Kidney epithelial cell (primary cell): ENCODE measurements around the gene POLR3K. TPM values are rescaled to one million over a fixed set of nuclear protein-coding genes. Genes with fewer than 3 reads are reported as not detected.
A peak's percentile ranks its signal among the peaks of the same experiment; 100 is the strongest.

Experiments used
- DNase-seq: peaks from one replicate; pipeline ENCODE4 v3.0.0-alpha.2; 2010; ENCODE audit warnings: low read depth
- H3K27me3 ChIP-seq: 2 replicates; pipeline ENCODE4 v1.6.0; 2011; ENCODE audit warnings: low read length; ENCODE audit not compliant: control insufficient read depth, insufficient read depth
- H3K36me3 ChIP-seq: 2 replicates; pipeline ENCODE4 v1.5.1; 2011; ENCODE audit warnings: low read length; ENCODE audit not compliant: control insufficient read depth, insufficient read depth
- H3K4me3 ChIP-seq: 2 replicates; pipeline ENCODE4 v1.5.1; 2011; ENCODE audit warnings: low read depth, mild to moderate bottlenecking, control low read depth, low read length
- total RNA-seq: library from RNA; depleted of rRNA; stranded (reverse); fragments of >200 nt; gene quantifications from 2 replicates; pipeline ENCODE4 v1.2.3, GENCODE V29; 2015
- TF ChIP-seq, protein P1 (sequence below): IDR thresholded peaks from 2 replicates; pipeline ENCODE4 v1.5.1; 2011; ENCODE audit warnings: mild to moderate bottlenecking, moderate library complexity, low read length, control low read depth, inconsistent platforms; ENCODE audit not compliant: insufficient read depth, poor library complexity, severe bottlenecking

POLR3K gene
- total RNA-seq, 1 donor from 2014 or later: 5.5 TPM

DNA sequence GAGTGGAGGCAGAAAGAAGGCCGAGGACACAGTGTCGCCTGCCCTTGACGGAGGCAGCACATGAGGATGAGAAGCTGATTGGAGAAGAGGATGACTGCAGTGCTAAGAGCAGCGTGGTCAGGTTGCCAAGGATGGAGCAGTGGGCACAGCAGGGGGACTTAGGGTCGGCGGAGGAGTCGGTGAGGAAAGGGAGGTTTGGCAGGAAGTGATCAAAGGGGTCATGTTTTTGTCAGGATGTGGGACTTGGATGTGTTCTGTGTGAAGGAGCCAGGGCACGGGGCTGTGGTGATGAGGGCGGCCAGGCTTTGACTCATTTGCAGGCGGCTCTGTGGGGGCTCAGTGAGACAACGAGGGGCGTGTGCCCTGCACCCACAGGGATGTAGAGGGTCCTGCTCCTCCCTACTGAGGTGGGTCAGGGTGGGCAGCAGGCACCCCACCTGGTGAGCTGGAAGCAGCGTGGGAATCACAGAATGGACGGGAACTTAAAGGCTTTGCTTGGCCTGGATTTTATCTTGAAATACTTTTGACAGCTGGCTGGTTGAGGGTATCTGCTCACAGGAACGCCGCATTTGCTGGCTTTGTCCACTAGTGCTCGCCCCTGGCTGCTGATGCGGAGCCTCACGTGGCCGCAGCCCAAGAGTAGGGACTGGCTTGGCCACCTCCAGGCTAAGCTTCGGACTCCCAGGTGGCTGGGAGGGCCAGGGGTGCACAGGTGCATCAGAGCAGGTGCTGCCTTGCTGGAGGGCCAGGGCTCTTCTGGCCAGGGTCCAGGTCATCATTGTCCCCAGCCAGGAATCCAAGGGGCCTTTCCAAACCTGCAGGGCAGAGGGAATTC lies 30.6 kb upstream of the POLR3K start:
- TF ChIP-seq, protein P1, sequence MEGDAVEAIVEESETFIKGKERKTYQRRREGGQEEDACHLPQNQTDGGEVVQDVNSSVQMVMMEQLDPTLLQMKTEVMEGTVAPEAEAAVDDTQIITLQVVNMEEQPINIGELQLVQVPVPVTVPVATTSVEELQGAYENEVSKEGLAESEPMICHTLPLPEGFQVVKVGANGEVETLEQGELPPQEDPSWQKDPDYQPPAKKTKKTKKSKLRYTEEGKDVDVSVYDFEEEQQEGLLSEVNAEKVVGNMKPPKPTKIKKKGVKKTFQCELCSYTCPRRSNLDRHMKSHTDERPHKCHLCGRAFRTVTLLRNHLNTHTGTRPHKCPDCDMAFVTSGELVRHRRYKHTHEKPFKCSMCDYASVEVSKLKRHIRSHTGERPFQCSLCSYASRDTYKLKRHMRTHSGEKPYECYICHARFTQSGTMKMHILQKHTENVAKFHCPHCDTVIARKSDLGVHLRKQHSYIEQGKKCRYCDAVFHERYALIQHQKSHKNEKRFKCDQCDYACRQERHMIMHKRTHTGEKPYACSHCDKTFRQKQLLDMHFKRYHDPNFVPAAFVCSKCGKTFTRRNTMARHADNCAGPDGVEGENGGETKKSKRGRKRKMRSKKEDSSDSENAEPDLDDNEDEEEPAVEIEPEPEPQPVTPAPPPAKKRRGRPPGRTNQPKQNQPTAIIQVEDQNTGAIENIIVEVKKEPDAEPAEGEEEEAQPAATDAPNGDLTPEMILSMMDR: no peak
- Histone ChIP-seq H3K36me3 (peaks cover 2% of the 10 kb centered on the region), H3K27me3 (no peaks in the 10 kb centered on the region), H3K4me3 (no peak overlapping the region)
- no peak for DNase-seq

DNA sequence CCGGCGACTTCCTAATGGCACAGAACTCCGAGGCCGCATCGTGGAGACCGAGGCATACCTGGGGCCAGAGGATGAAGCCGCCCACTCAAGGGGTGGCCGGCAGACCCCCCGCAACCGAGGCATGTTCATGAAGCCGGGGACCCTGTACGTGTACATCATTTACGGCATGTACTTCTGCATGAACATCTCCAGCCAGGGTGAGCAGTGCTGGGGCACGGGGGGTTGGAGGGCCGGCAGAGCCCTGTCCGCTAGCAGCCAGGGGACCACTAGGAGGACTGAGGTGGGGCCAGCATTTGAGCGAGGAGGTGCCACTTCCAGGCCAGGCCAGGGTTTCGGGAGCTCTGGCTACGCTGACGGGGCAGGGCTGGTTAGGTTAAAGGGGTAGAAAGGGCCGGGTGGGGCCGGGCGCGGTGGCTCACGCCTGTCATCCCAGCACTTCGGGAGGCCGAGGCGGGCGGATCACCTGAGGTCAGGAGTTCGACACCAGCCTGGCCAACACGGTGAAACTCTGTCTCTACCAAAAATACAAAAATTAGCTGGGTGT lies 29.7 kb upstream of the POLR3K start:
- Histone ChIP-seq H3K4me3 (no peak overlapping the region), H3K27me3 (no peaks in the 10 kb centered on the region), H3K36me3 (peaks cover 2% of the 10 kb centered on the region)
- TF ChIP-seq, protein P1: no peak
- DNase-seq: no peak

DNA sequence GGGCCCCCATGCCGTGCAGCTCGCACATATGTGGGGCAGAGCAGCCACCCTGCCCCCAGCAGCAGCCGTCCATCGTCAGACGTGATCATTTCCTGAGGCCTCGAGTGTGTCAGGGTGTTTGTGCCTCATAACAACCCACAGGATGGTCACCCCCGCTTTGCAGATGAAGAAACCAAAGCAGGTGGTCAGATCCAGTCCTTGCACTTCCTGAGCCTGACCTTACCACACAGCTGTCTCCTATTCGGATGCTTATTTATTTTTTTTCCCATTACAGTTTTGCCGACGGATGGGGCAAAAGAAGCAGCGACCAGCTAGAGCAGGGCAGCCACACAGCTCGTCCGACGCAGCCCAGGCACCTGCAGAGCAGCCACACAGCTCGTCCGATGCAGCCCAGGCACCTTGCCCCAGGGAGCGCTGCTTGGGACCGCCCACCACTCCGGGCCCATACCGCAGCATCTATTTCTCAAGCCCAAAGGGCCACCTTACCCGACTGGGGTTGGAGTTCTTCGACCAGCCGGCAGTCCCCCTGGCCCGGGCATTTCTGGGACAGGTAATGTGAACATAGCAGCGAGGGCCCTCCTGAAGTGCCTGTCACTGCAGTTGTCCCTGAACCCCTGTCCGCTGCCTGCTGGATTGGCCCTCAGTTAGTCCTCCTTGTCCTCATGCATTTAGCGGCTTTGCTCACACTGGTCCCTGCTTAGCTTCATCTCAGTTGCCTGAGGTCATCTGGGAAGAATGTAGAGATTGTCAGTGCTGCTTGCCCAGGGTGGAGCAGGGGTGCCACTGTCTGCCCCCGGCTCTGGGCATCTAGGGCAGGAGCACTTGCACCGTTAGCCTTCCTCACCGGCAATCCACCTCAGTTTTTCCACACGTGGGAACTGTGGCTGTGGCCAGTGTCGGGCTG lies 26.0 kb upstream of the POLR3K start:
- H3K4me3 ChIP-seq: no peak overlapping the region
- H3K27me3 ChIP-seq: no peaks in the 10 kb centered on the region
- TF ChIP-seq, protein P1: no peak
- DNase-seq: no peak
- H3K36me3 ChIP-seq: no peaks in the 10 kb centered on the region

DNA sequence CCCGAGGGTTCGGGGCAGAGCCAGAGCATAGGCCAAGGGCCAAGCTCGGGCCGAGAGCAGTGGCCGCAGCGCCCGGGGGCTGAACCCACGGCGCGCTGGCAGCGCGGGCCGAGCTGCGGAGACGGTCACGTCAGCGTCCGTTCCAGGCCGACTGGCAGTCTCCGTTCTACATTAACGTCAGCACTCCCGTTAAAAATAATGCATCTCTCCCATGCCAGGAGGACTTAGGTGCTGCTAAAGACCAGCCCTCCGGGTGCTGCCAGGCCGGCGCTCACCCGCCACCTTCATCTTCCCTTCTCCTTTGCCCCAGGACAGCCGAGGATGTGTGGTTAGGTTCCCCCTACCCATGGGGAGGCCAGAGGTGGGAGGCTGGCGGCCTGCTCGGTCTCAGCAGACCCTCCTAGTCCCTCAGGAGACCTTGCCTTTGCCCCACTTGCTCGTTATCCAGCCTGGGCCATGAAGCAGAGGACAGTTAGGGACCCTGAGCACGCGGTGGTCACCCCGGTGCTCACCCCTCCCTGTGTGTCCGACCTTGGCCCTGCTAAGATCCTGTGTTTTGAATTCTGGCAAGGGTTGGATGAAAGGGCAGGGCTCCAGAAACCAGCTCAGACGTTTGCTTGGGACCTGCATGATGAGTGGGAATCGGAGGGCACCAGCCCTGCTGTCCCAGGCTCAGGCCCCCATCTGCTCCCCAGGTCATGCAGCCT lies 25.2 kb upstream of the POLR3K start:
- peak overlapping the region; percentile 71 for H3K4me3 ChIP-seq
- TF ChIP-seq, protein P1: no peak
- DNase-seq: no peak
- no peaks in the 10 kb centered on the region for H3K36me3 ChIP-seq
- H3K27me3 ChIP-seq: no peaks in the 10 kb centered on the region

DNA sequence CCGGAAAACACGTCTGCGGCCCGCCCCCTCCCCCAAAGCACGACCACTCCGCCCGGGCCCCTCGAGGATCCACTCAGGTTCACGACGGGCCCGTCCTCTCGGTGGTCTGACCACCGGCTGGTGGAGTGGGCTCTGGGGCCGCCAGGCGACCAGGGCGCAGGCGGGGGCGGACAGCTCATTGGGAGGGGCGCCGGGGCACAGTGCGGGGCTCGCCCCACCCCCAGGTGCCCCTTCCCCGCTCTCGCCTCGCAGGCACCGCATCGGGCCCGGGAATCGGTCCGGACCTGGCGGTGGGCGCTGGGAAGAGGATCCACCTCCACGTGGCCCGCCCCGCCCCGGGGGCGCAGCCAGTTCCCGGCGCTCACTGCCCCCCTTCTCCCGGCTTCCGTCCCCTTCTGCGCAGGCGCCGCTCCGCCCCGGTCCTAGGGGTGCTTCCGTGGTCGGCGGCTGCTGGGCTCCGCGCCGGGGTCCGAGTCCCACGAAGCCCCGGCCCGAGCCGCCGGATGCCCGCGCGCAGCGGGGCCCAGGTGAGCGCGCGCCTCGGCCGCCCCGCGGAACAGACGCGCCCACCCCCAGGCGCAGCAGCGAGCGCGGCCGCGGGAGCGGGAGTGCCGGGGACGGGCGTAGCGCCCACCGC lies 24.5 kb upstream of the POLR3K start, which contains the start of gene MPG:
Gene MPG, plus strand, starts transcription at position 419 of the 637 bp plus-strand sequence. Its CDS starts 85 bp downstream, at position 504.
- no peaks in the 10 kb centered on the region for H3K27me3 ChIP-seq
- no peak for DNase-seq
- no peaks in the 10 kb centered on the region for H3K36me3 ChIP-seq
- peak within 1 kb of the TSS; percentile 71 for H3K4me3 ChIP-seq
- TF ChIP-seq, protein P1: no peak
